KOPT-K1 (cell line): Measurements from ENCODE around the gene JPH4.
"Not testable (repeated sequence)": the region's sequence is repeated elsewhere in the genome, so short reads cannot be mapped to it uniquely, and the experiment has no call there.

ENCODE experiments used
- H3K27ac ChIP-seq: fragments of 200-600 bp; sonication (generic); 2 replicates; pipeline ENCODE4 v1.5.1; 2016; ENCODE audit warnings: antibody characterized with exemption, mild to moderate bottlenecking, low read depth, low read length; ENCODE audit not compliant: poor library complexity, severe bottlenecking
- H3K36me3 ChIP-seq: fragments of 200-600 bp; sonication (generic); 2 replicates; pipeline ENCODE4 v1.5.1; 2017; ENCODE audit warnings: antibody characterized with exemption, mild to moderate bottlenecking, low read length, moderate library complexity; ENCODE audit not compliant: insufficient read depth
- H3K9me3 ChIP-seq: fragments of 200-600 bp; sonication (generic); 2 replicates; pipeline ENCODE4 v1.5.1; 2017; ENCODE audit warnings: antibody characterized with exemption, low read length, mild to moderate bottlenecking; ENCODE audit not compliant: insufficient read depth, poor library complexity, severe bottlenecking

Gene JPH4

DNA sequence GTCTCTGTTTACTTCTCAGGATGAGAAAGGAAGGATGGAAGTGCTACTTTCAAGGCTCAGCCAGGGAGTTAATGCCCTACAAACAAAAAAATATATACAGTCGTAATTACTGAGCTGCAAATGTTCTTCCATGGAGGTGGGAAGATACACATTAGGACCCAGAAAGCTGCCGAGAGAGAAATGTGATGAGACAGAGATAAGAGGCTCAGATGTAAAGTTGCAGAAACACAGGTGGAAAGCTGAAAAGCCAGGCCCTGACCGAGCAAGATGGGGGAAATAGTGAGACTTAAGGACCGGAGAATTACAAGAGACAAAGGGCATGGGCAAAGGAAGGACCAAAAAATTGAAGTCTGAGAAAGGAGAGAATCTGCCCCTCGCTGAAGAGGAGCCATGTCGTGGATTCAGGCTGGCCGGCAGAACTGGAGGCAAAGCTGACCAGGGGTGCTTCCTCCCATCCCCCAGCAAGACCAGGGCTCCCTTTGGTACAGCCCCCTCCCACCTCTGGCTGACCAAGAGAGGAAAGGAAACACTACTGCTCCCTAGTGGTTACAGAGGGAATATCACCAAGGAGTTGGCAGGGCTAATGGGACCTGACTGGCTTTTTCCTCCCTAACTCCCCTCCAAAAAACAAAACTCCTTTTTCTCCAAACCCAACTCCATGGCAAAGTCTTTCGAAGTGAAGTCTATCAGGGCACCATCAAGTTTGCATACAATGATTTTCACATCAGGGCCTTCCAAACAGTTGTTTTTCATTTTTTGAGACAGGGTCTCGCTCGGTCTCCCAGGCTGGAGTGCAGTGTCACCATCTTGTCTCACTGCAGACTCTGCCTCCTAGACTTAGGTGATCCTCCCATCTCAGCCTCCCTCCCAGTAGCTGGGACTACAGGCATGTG, 39.1 kb downstream of the JPH4 start:
- no peak overlapping the region for H3K27ac ChIP-seq
- H3K9me3 ChIP-seq: no peaks in the 10 kb centered on the region
- H3K36me3 ChIP-seq: no peaks in the 10 kb centered on the region

DNA sequence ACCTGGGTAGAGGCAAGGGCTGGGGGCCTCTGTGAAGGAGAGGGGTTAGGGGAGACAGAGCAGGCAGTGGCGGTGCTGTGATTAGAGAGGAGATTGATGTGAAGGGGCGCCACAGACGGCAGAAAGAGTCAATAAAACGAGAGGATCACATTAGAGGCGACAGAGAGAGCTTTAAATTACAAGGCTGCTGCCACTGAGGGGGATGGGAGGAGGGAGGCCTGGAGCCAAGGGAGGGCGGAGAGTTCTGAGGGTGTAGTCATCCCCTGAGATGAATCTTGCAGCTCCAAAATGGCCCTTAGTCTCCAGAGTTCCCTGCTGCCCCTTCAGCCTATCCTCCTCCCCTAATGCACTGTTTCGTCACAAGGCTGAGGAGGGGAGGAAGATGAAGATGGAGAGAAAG, 39.8 kb downstream of the JPH4 start:
- H3K27ac ChIP-seq: no peak overlapping the region
- H3K9me3 ChIP-seq: no peaks in the 10 kb centered on the region
- H3K36me3 ChIP-seq: no peaks in the 10 kb centered on the region

DNA sequence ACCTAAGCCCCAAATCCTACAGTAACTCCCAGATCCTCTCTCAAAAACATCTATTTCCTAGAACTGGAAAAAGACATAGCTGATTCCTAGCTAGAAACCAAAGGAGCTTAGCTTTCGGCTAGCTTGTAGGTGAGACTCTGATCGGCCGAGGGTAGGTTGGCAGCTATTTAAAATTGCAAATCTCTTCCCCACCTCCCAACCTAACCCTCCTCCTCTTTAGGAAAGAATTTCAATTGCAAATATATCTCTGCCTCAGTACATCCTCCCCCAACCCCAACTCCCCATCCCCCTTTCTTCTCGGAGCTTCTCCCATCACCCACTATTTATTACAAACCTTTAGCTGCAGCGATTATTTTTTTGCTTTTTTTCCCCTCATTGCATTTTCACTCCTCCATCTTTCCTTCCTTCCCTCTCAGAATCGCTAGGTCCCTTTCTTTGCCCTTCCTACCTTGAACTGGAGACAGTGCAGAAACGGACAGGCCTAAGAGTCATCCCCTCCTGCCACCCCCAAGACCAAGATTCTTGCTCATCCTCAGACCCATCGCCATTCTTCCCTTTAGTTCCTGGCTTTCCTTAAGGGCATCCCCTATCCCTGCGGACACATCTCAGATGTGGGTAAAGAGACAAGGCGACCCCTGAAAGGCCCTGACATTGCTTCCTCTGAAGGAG, 40.4 kb downstream of the JPH4 start:
- no peaks in the 10 kb centered on the region for H3K9me3 ChIP-seq
- H3K36me3 ChIP-seq: no peaks in the 10 kb centered on the region
- H3K27ac ChIP-seq: no peak overlapping the region

DNA sequence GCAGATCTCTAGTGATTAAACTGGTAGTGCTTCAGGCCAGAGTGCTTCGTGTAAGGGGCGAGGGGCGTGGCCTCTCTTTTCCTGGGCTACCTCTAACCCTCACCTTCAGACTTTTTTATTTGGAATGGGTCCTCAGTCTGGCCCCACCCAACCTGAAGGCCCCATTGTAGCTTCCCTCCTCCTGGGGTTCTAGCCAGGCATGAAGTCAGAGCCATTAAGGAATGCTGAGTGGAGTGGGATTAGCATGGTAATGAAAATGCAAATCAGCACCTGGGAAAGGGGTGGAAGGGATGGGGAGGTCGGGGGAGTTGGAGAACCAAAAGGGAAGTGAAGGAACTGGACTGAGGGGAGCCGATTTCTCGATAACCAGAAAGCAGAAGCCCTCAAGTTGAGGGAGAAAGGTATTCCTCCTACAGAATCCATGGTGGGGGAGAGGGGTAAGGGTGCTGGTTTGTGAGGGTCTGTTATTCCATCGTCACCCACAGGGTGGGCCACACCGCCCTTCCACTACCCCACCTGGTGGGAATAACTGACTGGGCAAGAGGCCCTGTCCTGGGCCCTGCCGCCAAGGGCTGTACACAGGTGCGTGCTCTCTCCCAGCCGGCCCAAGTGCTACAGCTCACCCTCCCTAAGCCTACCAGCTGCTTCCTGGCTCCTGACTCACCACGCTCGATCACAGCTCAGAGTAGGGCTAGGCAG, 41.1 kb downstream of the JPH4 start:
- no peaks in the 10 kb centered on the region for H3K9me3 ChIP-seq
- no peak overlapping the region for H3K27ac ChIP-seq
- H3K36me3 ChIP-seq: no peaks in the 10 kb centered on the region

DNA sequence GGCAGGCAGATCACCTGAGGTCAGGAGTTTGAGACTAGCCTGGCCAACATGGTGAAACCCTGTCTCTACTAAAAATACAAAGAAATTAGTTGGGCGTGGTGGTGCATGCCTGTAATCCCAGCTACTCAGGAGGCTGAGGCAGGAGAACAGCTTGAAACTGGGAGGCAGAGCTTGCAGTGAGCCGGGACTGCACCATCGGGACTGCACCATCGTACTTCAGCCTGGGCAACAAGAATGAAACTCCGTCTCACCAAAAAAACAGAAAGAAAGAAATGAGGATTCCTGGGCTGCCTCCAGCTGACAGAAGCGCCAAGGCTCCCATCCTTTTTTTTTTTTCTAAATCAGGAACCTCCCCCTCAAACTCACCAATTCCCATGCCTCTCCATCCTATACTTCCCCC, 41.7 kb downstream of the JPH4 start:
- not testable (repeated sequence) for H3K36me3 ChIP-seq, H3K9me3 ChIP-seq, H3K27ac ChIP-seq

DNA sequence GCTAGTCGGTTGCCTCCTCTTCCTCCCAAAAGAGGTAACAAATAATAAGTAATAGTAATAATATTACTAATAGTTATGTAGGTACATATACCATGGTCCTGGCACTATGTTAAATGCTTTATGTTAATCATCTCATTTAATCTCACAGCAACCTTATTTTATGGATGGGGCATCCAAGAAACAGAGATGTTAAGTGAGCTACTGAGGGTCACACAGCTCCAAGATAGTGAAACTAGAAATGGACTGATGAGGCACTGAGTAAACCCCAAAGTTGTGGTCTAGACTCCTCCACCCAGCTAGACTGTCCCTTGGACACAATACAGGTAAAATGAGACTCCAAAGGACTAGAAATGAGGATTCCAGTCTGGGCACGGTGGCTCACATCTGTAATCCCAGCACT, 42.1 kb downstream of the JPH4 start:
- Histone ChIP-seq H3K27ac (no peak overlapping the region), H3K9me3 (no peaks in the 10 kb centered on the region), H3K36me3 (no peaks in the 10 kb centered on the region)

DNA sequence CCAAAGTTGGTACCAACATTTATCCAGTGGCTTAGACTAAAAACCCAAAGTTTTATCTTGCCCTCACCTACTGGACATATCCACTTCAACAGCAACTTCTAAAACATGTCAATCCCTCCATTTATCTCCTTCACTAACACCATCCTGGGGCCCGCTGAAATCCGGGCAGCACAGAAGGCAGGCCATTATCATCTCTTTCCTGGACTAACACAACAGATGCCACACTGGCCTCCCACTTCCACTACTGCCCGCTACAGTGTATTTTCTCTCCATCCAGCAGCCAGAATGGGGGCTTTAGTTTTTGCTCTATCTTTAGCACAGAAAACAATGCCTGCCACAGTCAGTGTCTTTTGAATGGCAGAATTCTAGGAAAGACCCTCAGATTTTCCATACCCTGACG, 42.6 kb downstream of the JPH4 start:
- no peak overlapping the region for H3K27ac ChIP-seq
- no peaks in the 10 kb centered on the region for H3K9me3 ChIP-seq
- no peaks in the 10 kb centered on the region for H3K36me3 ChIP-seq

DNA sequence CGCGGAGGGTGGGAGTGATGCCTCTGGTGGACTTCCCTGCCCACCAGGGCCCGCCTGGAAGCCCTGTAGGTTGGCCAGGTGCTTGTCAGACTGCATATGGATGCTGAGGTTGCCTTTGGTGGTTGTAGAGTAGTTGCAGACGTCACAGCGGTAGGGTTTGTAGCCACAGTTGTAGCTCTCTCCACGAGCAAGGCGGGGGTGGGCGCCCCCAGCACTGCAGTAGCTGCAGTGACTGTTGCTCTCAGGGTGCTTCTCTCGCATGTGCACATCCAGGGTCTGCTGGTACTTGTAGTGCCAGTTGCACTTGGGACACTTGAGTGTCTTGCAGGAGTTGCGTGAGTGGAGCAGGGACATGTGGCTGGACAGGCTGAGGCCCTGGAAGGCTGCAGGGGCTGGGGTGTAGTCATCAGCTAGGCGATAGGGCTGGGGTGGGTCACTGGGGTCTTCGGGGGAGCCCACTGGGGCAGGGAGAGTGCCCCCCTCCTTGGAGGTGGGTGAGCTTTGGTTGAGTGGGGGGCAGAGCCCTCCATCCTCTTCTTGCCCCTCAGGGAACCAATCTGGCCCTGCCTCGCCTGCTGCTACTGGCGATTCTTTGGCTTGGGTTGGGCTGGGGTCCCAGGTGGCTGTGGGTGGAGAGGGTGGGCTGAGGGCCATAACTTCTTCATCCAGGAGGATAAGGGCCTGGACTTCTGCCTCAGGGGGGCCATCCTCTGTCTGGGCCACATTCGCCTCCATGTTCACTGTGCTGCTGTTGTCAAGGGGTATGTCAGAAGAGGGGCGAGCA, 44.7 kb downstream of the JPH4 start:
- Histone ChIP-seq H3K27ac (no peak overlapping the region), H3K36me3 (no peaks in the 10 kb centered on the region), H3K9me3 (no peaks in the 10 kb centered on the region)

DNA sequence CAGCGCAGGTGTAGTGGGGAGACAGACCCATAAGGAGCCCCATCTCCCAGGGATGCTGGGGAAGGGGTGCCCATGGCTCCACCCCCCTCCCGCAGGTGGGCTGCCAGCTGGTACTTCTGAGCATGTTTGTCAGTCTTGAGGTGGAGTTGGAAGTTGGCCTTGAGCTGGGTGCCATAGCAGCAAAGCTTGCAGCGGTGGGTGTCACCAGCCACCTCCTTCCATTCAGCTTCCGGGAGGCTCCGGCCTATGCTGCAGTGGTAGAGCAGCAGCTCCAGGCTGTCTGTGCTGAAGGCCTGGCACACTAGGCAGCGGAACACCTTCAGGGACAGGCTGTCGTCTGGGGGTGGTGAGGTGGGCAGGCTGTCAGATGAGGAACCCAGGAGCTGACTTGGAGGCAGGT, 45.9 kb downstream of the JPH4 start:
- Histone ChIP-seq H3K27ac (no peak overlapping the region), H3K9me3 (no peaks in the 10 kb centered on the region), H3K36me3 (no peaks in the 10 kb centered on the region)

DNA sequence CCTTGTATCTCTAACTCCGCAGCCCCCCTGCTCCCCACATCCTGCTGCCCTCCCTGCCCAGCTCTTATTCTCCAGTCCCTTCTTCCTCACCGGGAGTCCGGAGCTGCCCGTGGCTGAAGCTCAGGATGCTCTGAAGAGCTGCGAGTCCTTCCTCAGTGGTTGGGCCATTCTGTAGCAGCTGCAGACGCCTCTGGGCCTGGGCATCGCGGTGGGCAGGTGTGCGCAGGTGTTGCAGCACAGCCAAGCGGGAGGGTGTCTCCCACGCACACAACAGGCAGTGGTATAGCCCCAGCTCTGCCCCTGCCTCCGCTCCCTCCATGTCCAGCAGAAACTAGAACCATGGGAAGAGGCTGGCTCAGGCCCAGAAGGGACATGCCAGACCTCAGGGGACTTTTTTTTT, 47.2 kb downstream of the JPH4 start:
- H3K36me3 ChIP-seq: no peaks in the 10 kb centered on the region
- no peaks in the 10 kb centered on the region for H3K9me3 ChIP-seq
- H3K27ac ChIP-seq: no peak overlapping the region

DNA sequence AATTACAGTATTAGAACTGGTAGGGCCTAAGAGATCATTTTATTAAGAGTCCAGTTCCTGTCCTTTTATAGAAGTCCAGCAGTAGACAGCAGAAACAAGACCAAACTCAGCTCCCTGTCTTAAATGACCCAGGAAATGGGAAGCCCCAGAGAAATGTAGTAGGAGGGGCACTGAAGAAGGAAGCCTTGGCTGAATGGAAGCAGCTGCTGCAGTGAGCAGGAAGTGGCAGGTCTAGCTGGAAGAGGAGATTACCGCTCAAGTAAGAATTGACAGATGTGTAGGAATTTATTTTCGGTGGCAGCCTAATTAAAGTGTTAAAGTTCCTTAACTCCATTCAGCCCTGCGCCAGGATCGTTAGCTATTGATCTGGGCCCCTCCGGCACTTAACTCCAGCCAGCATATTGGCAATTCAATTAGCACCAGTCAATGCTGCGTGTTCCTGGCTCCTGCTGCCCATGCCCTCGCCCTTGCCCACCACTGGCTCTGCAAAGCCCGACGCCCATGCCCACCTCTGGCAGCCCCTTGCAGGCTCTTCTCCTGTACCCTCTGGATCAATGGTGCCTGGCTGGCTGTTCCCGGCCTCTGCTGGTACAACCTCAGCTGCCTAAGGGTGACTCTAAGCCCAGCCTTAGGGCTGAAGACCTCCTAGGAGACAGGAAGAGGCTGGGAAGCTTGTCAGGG, 48.1 kb downstream of the JPH4 start:
- Histone ChIP-seq H3K36me3 (no peaks in the 10 kb centered on the region), H3K9me3 (no peaks in the 10 kb centered on the region), H3K27ac (no peak overlapping the region)

DNA sequence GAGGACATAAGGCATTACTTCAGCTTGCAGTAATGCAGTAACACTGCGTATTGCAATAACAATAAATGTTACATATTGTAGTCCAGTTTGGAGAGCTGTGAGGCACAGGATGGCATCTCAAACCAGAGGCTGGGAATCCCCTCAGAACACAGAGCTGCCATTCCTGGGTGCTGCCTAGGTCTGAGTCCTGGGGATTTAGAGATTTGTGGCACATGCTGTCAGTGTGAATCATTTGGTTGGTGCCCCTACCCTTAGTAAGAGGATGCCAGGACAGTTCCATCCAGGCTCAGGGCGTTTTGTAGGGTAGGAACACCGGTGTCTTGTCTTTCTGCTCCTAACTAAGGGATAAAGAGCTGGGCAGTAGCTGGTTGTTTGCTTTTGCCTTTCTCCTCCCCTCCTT, 49.6 kb downstream of the JPH4 start:
- Histone ChIP-seq H3K9me3 (no peaks in the 10 kb centered on the region), H3K36me3 (no peaks in the 10 kb centered on the region), H3K27ac (no peak overlapping the region)

DNA sequence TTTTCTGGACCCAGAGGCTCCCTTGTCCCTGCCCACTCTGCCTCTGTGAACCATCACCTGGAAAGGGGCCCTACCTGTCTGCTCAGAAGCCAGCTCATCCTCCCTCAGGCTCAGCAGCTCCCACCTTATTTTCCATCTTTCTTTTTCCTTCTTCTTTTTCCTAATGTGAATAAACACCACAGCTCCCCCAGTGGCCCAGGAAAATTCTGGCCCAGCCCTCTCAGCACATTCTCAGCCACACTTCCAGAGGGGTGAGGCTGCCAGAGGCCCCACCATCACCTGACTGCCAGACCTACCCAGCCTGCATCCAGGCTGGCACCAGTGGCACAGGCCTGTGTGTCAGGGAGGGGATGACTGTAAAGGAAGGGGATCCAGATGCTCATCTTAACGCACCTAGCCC, 50.0 kb downstream of the JPH4 start:
- H3K27ac ChIP-seq: no peak overlapping the region
- H3K9me3 ChIP-seq: no peaks in the 10 kb centered on the region
- H3K36me3 ChIP-seq: no peaks in the 10 kb centered on the region

DNA sequence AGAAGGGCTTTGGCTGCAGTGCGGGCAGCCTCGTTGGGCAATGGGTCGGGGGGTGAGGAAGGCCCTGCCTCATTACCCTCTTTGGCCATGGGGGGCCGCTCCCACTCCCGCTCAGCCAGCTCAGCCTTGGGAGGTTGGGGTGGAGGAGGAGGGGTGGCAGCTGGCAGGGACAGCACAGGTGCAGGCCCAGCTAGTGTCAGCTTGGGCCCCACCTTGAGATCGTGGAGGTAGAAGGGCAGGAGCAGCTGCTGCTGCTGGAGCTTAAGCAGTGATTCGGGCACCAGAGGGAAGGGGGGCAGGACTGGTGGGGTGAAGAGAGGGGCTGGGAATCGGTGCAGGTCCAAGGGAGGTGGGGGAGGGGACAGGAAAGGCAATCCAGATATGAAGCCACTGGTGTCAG, 53.0 kb downstream of the JPH4 start:
- Histone ChIP-seq H3K36me3 (no peaks in the 10 kb centered on the region), H3K27ac (no peak overlapping the region), H3K9me3 (no peaks in the 10 kb centered on the region)
